Measurements from ENCODE around the gene CERS4.

- no peak for TF ChIP-seq CTCF (IDR thresholded peaks at IDR 0.05; ENCODE audit: low read length)
- no peak for TF ChIP-seq EZH2 (IDR thresholded peaks at IDR 0.05; ENCODE audit: borderline replicate concordance, low read length)
Observed at GRCh38 chr19:8243146-8243545, 34.0 kb downstream of the CERS4 start.
